ENCODE results near the gene PAEP.

The PAEP gene

GRCh38 chr9:135602789-135603481, 41.4 kb downstream of the PAEP start:
- DNase-seq, result peak; percentile 43

- DNase-seq, result no peak
Observed at GRCh38 chr9:135604437-135605237, 43.1 kb downstream of the PAEP start.

GRCh38 chr9:135605238-135605781, 43.8 kb downstream of the PAEP start:
- DNase-seq, result no peak

- no peak for DNase-seq
Observed at GRCh38 chr9:135606885-135607259, 45.3 kb downstream of the PAEP start.

GRCh38 chr9:135607401-135608293, 46.1 kb downstream of the PAEP start:
- no peak for DNase-seq

- no peak for DNase-seq
Observed at GRCh38 chr9:135608294-135608998, 46.9 kb downstream of the PAEP start.

- no peak for DNase-seq
Observed at GRCh38 chr9:135608999-135609317, 47.4 kb downstream of the PAEP start.

- DNase-seq, result no peak
Observed at GRCh38 chr9:135609366-135609955, 47.9 kb downstream of the PAEP start.

GRCh38 chr9:135610290-135611141, 49.0 kb downstream of the PAEP start:
- no peak for DNase-seq

- DNase-seq, result no peak
Observed at GRCh38 chr9:135611142-135611874, 49.8 kb downstream of the PAEP start.

GRCh38 chr9:135611875-135612209, 50.3 kb downstream of the PAEP start:
- no peak for DNase-seq

GRCh38 chr9:135612437-135612836, 50.9 kb downstream of the PAEP start:
- no peak for DNase-seq

GRCh38 chr9:135612981-135613910, 51.7 kb downstream of the PAEP start:
- DNase-seq, result no peak

GRCh38 chr9:135613946-135614805, 52.6 kb downstream of the PAEP start:
- no peak for DNase-seq

GRCh38 chr9:135614821-135615665, 53.5 kb downstream of the PAEP start:
- no peak for DNase-seq

- no peak for DNase-seq
Observed at GRCh38 chr9:135615666-135616618, 54.4 kb downstream of the PAEP start.

Measured in CD4-positive, alpha-beta T cell treated with Interleukin-21 for 1 hour (primary cell).